Measurements from ENCODE around the gene FARP2.

GRCh38 chr2:241514553-241514952, 158.5 kb downstream of the FARP2 start:
- TF ChIP-seq CTCF (conservative IDR thresholded peaks at IDR 0.05 in 1 of 2, IDR thresholded peaks at IDR 0.05 in 1 of 2; ENCODE audit: extremely low read depth in 1 of 2, insufficient read depth in 1 of 2, low read depth in 1 of 2, low read length in 2 of 2) (no peak), EZH2 (IDR thresholded peaks at IDR 0.05; ENCODE audit: borderline replicate concordance, low read length) (no peak)
